ENCODE measurements around the gene ENC1.

The ENC1 gene

DNA sequence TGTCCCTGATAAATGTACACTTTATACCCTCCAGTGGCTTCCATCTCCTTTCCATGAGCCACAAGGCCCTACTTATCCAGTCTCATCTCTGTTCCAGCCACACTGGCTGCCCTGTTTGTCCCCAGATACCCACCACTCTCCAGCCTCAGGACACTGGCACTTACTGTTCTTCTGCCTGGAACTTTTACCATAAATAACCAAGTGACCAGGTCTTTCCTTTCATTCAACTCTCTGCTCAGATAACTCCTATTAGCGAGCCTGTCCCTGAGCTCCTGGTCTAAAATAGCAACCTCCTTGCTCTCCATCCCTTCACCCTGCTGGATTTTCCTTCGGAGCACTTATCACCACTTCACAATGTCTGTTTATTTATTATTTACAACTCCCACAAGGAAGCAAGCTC, 16.6 kb upstream of the ENC1 start:
- no peak for DNase-seq (ENCODE audit: low spot score)

- no peak for DNase-seq (ENCODE audit: low spot score)
Observed at GRCh38 chr5:74655716-74656115, 15.2 kb upstream of the ENC1 start.

- no peak for DNase-seq (ENCODE audit: low spot score)
Observed at GRCh38 chr5:74655206-74655605, 14.7 kb upstream of the ENC1 start.

DNA sequence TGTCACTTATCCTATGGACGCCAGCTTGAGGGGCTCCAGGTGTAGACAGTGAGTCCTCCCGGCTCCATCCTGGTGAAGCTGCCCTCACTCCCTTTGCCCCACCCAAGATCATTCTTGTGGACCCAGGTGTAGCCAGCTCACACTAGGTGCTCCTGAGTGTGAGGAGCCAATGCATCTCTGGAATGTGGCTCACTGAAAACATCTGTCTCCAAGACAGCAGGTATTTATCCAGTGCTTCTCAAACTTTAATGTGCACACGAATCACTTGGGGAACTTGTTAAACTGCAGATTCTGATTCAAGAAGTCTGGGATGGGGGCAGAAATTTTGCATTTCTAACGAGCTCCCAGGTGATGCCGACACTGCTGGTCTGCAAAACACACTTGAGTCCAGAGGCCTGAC, 13.5 kb upstream of the ENC1 start:
- no peak for DNase-seq (ENCODE audit: low spot score)

GRCh38 chr5:74652576-74652975, 12.0 kb upstream of the ENC1 start:
- no peak for DNase-seq (ENCODE audit: low spot score)

DNA sequence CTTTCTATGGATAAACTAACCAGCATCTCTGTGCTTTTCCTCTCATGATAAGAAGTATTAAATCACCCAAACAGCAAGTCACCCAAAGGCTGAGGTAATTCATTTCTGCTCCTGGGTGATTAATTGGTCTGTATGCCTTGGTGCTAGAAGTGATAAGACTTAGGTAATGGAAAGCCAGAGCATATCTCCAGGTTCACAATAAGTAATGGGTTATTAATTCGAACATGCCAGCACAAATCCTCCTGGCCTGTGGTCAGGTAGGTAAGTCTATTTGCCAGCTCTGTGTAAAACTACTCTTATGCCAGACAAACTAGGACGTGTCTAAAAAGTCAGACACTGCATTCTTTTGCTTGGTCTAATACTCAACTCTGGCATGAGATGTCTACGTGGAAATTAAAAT, 11.2 kb upstream of the ENC1 start:
- no peak for DNase-seq (ENCODE audit: low spot score)

GRCh38 chr5:74649421-74649973, 9.0 kb upstream of the ENC1 start:
- DNase-seq (ENCODE audit: low spot score) = no peak

- DNase-seq (ENCODE audit: low spot score) = no peak
Observed at GRCh38 chr5:74648835-74649293, 8.3 kb upstream of the ENC1 start.

DNA sequence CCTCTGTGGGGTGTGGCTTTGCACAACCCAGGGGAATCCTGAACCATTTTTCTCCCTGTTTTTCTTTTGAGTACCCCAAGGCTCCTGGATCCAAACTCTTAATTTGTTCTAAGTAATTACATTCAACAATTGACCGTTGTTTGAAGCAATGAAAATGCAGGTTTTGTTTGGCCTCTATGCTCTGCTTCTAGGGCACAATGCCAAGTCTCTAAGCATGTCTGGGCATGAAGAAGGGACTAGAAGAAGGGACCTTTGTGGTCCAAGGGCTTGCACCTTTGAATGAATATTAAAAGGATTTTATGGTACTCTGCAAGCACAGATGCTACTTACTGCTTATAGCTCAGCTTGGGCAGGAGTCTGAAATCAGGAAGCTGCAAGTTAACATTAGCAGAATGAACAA, 6.6 kb upstream of the ENC1 start:
- no peak for DNase-seq (ENCODE audit: low spot score)

GRCh38 chr5:74643111-74643562, 2.6 kb upstream of the ENC1 start:
- no peak for DNase-seq (ENCODE audit: low spot score)

- DNase-seq (ENCODE audit: low spot score) = no peak
Observed at GRCh38 chr5:74642543-74642863, 2.0 kb upstream of the ENC1 start.

GRCh38 chr5:74641735-74642542, 1.4 kb upstream of the ENC1 start:
- peak; percentile 62 for DNase-seq (ENCODE audit: low spot score)

DNA sequence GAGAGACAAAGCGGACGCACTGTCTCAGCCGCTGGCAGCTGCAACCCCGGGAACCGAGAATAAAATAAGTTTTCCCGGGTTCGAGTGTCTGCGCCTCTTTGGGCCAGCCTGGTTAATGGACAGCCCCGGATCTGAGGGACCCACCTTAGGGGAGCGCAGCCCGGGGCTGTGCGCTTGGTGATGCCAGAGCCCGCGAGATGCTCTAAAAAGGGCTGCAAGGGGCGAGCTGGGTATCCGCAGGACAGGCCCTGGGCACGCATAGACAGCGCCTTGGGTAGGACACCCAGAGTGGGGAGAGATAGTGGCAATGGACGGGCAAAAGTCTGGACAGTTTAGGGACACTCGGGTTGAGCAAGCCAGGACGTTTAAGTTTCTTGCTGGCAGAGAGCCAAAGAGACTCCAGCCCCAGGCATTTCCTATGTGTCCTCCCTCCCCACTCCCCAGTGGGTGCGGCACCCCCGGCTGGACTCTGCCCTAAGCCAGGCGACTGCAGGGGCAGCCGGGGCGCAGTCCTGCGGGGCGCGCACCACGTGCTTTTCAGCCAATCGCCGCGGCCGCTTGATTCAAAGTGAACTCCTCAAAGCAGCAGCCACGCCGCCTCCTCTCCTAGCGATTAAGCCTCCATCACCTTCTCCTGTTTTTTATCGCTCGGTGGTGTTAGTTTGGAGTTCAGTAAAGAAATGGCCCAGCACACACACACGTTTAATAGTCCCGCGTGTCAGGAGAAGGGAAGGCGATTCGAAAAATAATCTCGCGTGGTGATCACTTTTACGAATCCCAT, 616 bp upstream of the ENC1 start:
- peak; percentile 87 for DNase-seq (ENCODE audit: low spot score)

DNA sequence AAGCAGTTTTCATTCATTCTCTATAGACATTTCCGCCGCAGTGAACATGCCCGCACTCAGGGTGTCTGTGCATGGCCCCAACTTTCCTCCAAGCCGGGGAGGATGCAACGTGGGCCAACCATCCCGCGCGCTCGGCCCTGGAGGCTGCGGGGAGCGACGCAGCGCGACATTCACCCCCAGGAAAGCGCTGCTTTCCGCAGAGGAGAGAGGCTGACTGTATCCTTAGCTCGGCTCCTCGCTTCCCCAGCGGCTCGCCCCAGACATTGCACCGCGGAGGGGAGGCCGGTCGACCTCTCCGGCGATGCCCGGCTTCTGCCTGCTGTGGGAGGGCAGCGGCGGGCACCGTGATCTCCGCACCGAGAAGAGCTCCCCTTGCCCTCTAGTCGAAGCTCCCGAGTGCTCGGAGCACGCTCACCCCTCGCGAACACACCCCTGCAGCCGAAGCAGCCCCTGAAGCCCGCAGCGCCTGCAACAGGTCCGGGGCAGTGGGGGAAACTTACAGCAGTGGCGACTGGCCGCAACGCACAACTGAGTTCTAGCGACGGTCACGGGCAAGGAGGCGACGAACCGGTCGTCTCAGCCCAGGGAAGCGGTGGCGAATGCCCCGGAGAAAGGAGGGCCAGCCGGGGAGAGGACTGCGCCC, 600 bp downstream of the ENC1 start:
- peak; percentile 71 for DNase-seq (ENCODE audit: low spot score)

- no peak for DNase-seq (ENCODE audit: low spot score)
Observed at GRCh38 chr5:74638970-74639806, 1.3 kb downstream of the ENC1 start.

DNA sequence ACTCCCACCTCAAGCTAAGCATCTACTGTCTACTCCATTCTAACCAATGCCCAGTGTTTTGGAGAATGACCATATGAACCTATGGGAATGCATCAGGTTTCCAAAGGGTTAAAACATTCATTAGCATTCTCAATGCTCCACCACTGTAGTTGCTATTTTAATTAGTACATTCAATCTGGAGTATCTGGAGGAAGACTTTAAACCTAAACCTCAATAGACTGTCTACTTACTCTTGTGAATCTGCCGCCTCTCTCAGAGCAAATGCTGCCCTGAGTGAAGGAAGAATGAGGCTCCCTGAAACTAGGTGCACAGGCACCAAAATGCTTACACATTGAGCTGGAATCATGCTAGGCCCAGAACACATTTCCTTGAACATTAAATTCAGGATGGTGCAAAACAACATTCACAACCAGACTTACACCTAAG, 2.0 kb downstream of the ENC1 start:
- no peak for DNase-seq (ENCODE audit: low spot score)

GRCh38 chr5:74636552-74636951, 4.0 kb downstream of the ENC1 start:
- no peak for DNase-seq (ENCODE audit: low spot score)

DNA sequence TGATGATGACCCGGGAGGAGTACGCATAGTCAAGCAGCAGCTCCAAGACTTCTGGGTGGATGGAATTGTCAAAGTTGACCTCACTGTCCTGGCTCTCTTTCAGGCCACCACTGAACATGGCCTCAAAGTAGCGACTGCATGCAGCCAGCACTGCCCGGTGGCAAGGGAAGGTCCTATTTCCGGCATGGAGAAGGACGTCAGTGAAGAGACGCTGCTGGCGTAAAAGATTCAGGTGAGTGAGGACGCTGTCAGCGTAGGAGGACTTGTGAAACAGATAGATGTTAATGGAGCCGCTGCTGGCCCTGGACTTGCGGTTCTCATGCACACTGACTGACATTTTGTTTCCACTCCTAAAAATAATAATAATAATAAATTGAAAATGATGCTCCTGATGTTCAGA, 4.4 kb downstream of the ENC1 start:
- DNase-seq (ENCODE audit: low spot score) = no peak

GRCh38 chr5:74634611-74635286, 5.8 kb downstream of the ENC1 start:
- no peak for DNase-seq (ENCODE audit: low spot score)

DNA sequence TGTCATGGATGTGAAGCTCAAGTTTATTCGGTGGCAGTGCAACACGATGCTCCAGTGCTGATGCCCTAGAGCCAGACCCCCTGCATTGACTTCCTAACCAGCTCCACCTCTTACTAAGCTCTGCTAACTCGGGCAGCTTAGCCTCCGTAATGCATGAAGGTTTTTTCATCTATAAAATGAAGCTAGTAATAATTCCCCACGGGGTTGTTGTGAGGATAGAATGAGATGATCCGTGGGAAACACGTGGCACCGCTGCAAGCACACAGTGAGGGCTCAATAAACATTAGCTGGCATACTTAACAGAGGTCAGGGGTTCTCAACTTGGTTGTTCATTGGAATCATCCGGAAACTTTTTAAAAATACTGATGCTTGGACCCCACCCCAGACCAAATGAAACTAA, 6.8 kb downstream of the ENC1 start:
- DNase-seq (ENCODE audit: low spot score) = no peak

DNA sequence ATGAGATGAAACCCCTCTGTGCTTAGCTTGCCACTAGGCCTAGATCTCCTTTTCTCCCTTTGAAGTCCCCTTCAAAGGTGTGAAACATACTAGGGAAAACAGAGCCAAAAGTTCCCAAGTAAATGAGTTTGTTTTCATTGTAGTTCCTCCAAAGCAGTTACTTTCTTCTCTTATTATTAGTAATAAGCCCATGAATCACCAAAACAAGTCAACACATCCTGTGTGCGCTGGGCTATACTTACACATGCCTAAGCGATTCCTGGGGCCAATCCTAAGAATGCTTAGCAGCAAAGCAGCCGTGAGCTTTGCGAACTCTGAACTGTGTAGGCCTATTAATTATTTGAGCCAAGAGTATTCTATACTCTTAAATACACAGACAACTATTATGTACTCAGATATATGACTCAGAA, 7.6 kb downstream of the ENC1 start:
- no peak for DNase-seq (ENCODE audit: low spot score)

Measured in ecto neural progenitor cell (in vitro differentiated cells).